HG02885 (cell line): Measurements from ENCODE around the gene ILF3.
"Not testable (repeated sequence)": the region's sequence is repeated elsewhere in the genome, so short reads cannot be mapped to it uniquely, and the experiment has no call there.

Experiments used
- ATAC-seq: cut with Tn5 transposase; IDR thresholded peaks from one replicate; pipeline ENCODE4 v1.9.1; 2021; ENCODE audit warnings: mild to moderate bottlenecking; ENCODE audit not compliant: unreplicated experiment, poor library complexity

Gene ILF3

GRCh38 chr19:10670876-10671804, 17.0 kb downstream of the ILF3 start:
- ATAC-seq = no peak

GRCh38 chr19:10671922-10672321, 17.8 kb downstream of the ILF3 start:
- not testable (repeated sequence) for ATAC-seq

- ATAC-seq = not testable (repeated sequence)
Measured at GRCh38 chr19:10675214-10675613, 21.1 kb downstream of the ILF3 start.

- no peak for ATAC-seq
Measured at GRCh38 chr19:10677751-10678150, 23.6 kb downstream of the ILF3 start.

- ATAC-seq = no peak
Measured at GRCh38 chr19:10678813-10679212, 24.7 kb downstream of the ILF3 start.

- no peak for ATAC-seq
Measured at GRCh38 chr19:10679743-10680142, 25.6 kb downstream of the ILF3 start.

- ATAC-seq = no peak
Measured at GRCh38 chr19:10680545-10681135, 26.5 kb downstream of the ILF3 start.

- no peak for ATAC-seq
Measured at GRCh38 chr19:10681658-10682057, 27.5 kb downstream of the ILF3 start.

- no peak for ATAC-seq
Measured at GRCh38 chr19:10682397-10683063, 28.4 kb downstream of the ILF3 start.

GRCh38 chr19:10683064-10683426, 28.9 kb downstream of the ILF3 start:
- ATAC-seq = no peak

GRCh38 chr19:10683582-10683981, 29.4 kb downstream of the ILF3 start:
- no peak for ATAC-seq

GRCh38 chr19:10685210-10685609, 31.1 kb downstream of the ILF3 start:
- ATAC-seq = no peak

GRCh38 chr19:10686193-10686592, 32.0 kb downstream of the ILF3 start:
- ATAC-seq = no peak

- no peak for ATAC-seq
Measured at GRCh38 chr19:10686661-10687517, 32.7 kb downstream of the ILF3 start.

GRCh38 chr19:10687518-10688288, 33.6 kb downstream of the ILF3 start:
- no peak for ATAC-seq

GRCh38 chr19:10688545-10689280, 34.6 kb downstream of the ILF3 start:
- ATAC-seq = no peak

- ATAC-seq = no peak
Measured at GRCh38 chr19:10690341-10690781, 36.2 kb downstream of the ILF3 start.

- no peak for ATAC-seq
Measured at GRCh38 chr19:10691178-10691881, 37.2 kb downstream of the ILF3 start.
